HG03439 (cell line): ENCODE data around the gene ITPR2.

Source experiments
- ATAC-seq: cut with Tn5 transposase; IDR thresholded peaks from one replicate; pipeline ENCODE4 v1.9.1; 2021; ENCODE audit warnings: mild to moderate bottlenecking, moderate library complexity; ENCODE audit not compliant: unreplicated experiment

ITPR2 gene

GRCh38 chr12:26825459-26826016, 7.5 kb downstream of the ITPR2 start:
- no peak for ATAC-seq

GRCh38 chr12:26823390-26823789, 9.6 kb downstream of the ITPR2 start:
- ATAC-seq: no peak

- no peak for ATAC-seq
Observed at GRCh38 chr12:26822026-26822425, 11.0 kb downstream of the ITPR2 start.

GRCh38 chr12:26821212-26821701, 11.7 kb downstream of the ITPR2 start:
- ATAC-seq: no peak

- ATAC-seq: no peak
Observed at GRCh38 chr12:26818636-26819035, 14.4 kb downstream of the ITPR2 start.

- ATAC-seq: no peak
Observed at GRCh38 chr12:26818201-26818600, 14.8 kb downstream of the ITPR2 start.

GRCh38 chr12:26817183-26817591, 15.8 kb downstream of the ITPR2 start:
- ATAC-seq: peak; percentile 86

- no peak for ATAC-seq
Observed at GRCh38 chr12:26813812-26814211, 19.2 kb downstream of the ITPR2 start.

GRCh38 chr12:26810330-26810729, 22.7 kb downstream of the ITPR2 start:
- ATAC-seq: no peak

GRCh38 chr12:26809611-26810285, 23.2 kb downstream of the ITPR2 start:
- ATAC-seq: no peak

GRCh38 chr12:26808766-26809476, 24.1 kb downstream of the ITPR2 start:
- ATAC-seq: no peak

GRCh38 chr12:26807292-26807691, 25.7 kb downstream of the ITPR2 start:
- ATAC-seq: no peak

- no peak for ATAC-seq
Observed at GRCh38 chr12:26806556-26806955, 26.4 kb downstream of the ITPR2 start.

GRCh38 chr12:26805401-26805971, 27.5 kb downstream of the ITPR2 start:
- no peak for ATAC-seq

GRCh38 chr12:26803552-26803951, 29.4 kb downstream of the ITPR2 start:
- no peak for ATAC-seq

GRCh38 chr12:26801486-26801885, 31.5 kb downstream of the ITPR2 start:
- no peak for ATAC-seq

- ATAC-seq: no peak
Observed at GRCh38 chr12:26800858-26801257, 32.1 kb downstream of the ITPR2 start.

GRCh38 chr12:26800347-26800746, 32.6 kb downstream of the ITPR2 start:
- ATAC-seq: no peak

- no peak for ATAC-seq
Observed at GRCh38 chr12:26799741-26800140, 33.3 kb downstream of the ITPR2 start.

GRCh38 chr12:26798640-26799039, 34.4 kb downstream of the ITPR2 start:
- no peak for ATAC-seq

- no peak for ATAC-seq
Observed at GRCh38 chr12:26798023-26798422, 35.0 kb downstream of the ITPR2 start.

- no peak for ATAC-seq
Observed at GRCh38 chr12:26795910-26796309, 37.1 kb downstream of the ITPR2 start.
